ENCODE measurements around the gene LIN7A. TPM values are rescaled to one million over a fixed set of nuclear protein-coding genes. Genes with fewer than 3 reads are reported as not detected.

Gene LIN7A
- total and polyA plus RNA-seq, 4 donors: 6.0 to 20.6 (median 9.1) TPM

- TF ChIP-seq RXRA (IDR thresholded peaks at IDR 0.05): no peak
- no peak for TF ChIP-seq SP1 (IDR thresholded peaks at IDR 0.05)
- no peak for TF ChIP-seq HNF4G (IDR thresholded peaks at IDR 0.05)
These were observed 39.6 kb upstream of the LIN7A start (continued) for GRCh38 chr12:80977346-80977745.

- TF ChIP-seq RXRA (IDR thresholded peaks at IDR 0.05): no peak
- no peak for TF ChIP-seq CTCF (IDR thresholded peaks at IDR 0.05; ENCODE audit: low read depth, low read length, missing input control)
- TF ChIP-seq MAX (IDR thresholded peaks at IDR 0.05): no peak
- no peak for TF ChIP-seq SP1 (IDR thresholded peaks at IDR 0.05)
- no peak for TF ChIP-seq YY1 (IDR thresholded peaks at IDR 0.05)
- H3K4me3 ChIP-seq (ENCODE audit: low read depth in 1 of 3, low read length in 3 of 3): no peak overlapping the region
- no peaks in the 10 kb centered on the region for H3K9me3 ChIP-seq (ENCODE audit: control insufficient read depth in 4 of 4, low read length in 3 of 4)
- no peak for DNase-seq (ENCODE audit: low spot score)
- H3K4me1 ChIP-seq (ENCODE audit: control insufficient read depth in 4 of 4, insufficient read depth in 4 of 4, low read length in 3 of 4): no peaks in the 10 kb centered on the region
- H3K27ac ChIP-seq (ENCODE audit: low read depth in 1 of 2, low read length in 2 of 2): no peak overlapping the region
- no peaks in the 10 kb centered on the region for H3K27me3 ChIP-seq (ENCODE audit: control insufficient read depth in 4 of 4, insufficient read depth in 4 of 4, low read length in 3 of 4)
- H3K36me3 ChIP-seq (ENCODE audit: control insufficient read depth in 4 of 4, insufficient read depth in 3 of 4, low read depth in 1 of 4, low read length in 3 of 4): no peaks in the 10 kb centered on the region
- no peak overlapping the region for H3K9ac ChIP-seq (ENCODE audit: low read depth in 1 of 2, low read length in 2 of 2)
These were observed 30.6 kb upstream of the LIN7A start for GRCh38 chr12:80968326-80968725.

GRCh38 chr12:80967565-80967964, 29.8 kb upstream of the LIN7A start:
- no peak overlapping the region for H3K27ac ChIP-seq (ENCODE audit: low read depth in 1 of 2, low read length in 2 of 2)
- DNase-seq (ENCODE audit: low spot score): no peak
- H3K4me3 ChIP-seq (ENCODE audit: low read depth in 1 of 3, low read length in 3 of 3): no peak overlapping the region
- H3K9ac ChIP-seq (ENCODE audit: low read depth in 1 of 2, low read length in 2 of 2): no peak overlapping the region
- H3K27me3 ChIP-seq (ENCODE audit: control insufficient read depth in 4 of 4, insufficient read depth in 4 of 4, low read length in 3 of 4): no peaks in the 10 kb centered on the region
- WGBS: 86% methylated on average over 3 of the region's 3 CpGs
- H3K9me3 ChIP-seq (ENCODE audit: control insufficient read depth in 4 of 4, low read length in 3 of 4): no peaks in the 10 kb centered on the region
- no peaks in the 10 kb centered on the region for H3K4me1 ChIP-seq (ENCODE audit: control insufficient read depth in 4 of 4, insufficient read depth in 4 of 4, low read length in 3 of 4)
- no peaks in the 10 kb centered on the region for H3K36me3 ChIP-seq (ENCODE audit: control insufficient read depth in 4 of 4, insufficient read depth in 3 of 4, low read depth in 1 of 4, low read length in 3 of 4)
- TF ChIP-seq TAF1 (conservative IDR thresholded peaks at IDR 0.05): no peak
- TF ChIP-seq HNF4A (conservative IDR thresholded peaks at IDR 0.05): no peak
- TF ChIP-seq NR2F2 (IDR thresholded peaks at IDR 0.05): no peak
- no peak for TF ChIP-seq FOXA2 (IDR thresholded peaks at IDR 0.05)
- TF ChIP-seq SP1 (IDR thresholded peaks at IDR 0.05): no peak
- TF ChIP-seq REST (IDR thresholded peaks at IDR 0.05): no peak
- TF ChIP-seq FOXA1 (IDR thresholded peaks at IDR 0.05): no peak
- TF ChIP-seq RAD21 (IDR thresholded peaks at IDR 0.05): no peak
- no peak for TF ChIP-seq YY1 (IDR thresholded peaks at IDR 0.05)
